AG09319 (cell line): ENCODE measurements around the gene NCAN.

Experiments used
- DNase-seq: peaks from one replicate; pipeline ENCODE4 v3.0.0-alpha.2; 2010; ENCODE audit warnings: low read depth; ENCODE audit errors: extremely low read depth
- CTCF ChIP-seq: IDR thresholded peaks from 2 replicates; pipeline ENCODE4 v1.5.1; 2011; ENCODE audit warnings: low read depth, mild to moderate bottlenecking, inconsistent platforms, low read length, moderate library complexity

The NCAN gene

GRCh38 chr19:19211499-19212420 lies at the start of gene NCAN:
Gene NCAN, plus strand, starts transcription at chr19:19211958. Its CDS starts 4,996 bp downstream, at chr19:19216954.
- no peak for TF ChIP-seq CTCF
- DNase-seq = no peak

- no peak for TF ChIP-seq CTCF
- DNase-seq = no peak
Observed at GRCh38 chr19:19162495-19162894, 49.3 kb upstream of the NCAN start.

- no peak for TF ChIP-seq CTCF
- DNase-seq = no peak
Observed at GRCh38 chr19:19165396-19165795, 46.4 kb upstream of the NCAN start.

GRCh38 chr19:19167612-19168011 lies 44.1 kb upstream of the NCAN start:
- no peak for TF ChIP-seq CTCF
- DNase-seq = no peak

- TF ChIP-seq CTCF = no peak
Observed at GRCh38 chr19:19169236-19170052, 42.3 kb upstream of the NCAN start.

GRCh38 chr19:19170053-19170872 lies 41.5 kb upstream of the NCAN start, which contains the start of gene MEF2B:
Gene MEF2B, minus strand, starts transcription at chr19:19170263. Its CDS starts 19,528 bp downstream, at chr19:19150735.
- DNase-seq = no peak
- no peak for TF ChIP-seq CTCF

More at GRCh38 chr19:19169236-19170052, 42.3 kb upstream of the NCAN start:
- DNase-seq = no peak
